ENCODE results near the gene SLC13A1.
"Not testable (repeated sequence)": the region's sequence is repeated elsewhere in the genome, so short reads cannot be mapped to it uniquely, and the experiment has no call there.

The SLC13A1 gene

DNA sequence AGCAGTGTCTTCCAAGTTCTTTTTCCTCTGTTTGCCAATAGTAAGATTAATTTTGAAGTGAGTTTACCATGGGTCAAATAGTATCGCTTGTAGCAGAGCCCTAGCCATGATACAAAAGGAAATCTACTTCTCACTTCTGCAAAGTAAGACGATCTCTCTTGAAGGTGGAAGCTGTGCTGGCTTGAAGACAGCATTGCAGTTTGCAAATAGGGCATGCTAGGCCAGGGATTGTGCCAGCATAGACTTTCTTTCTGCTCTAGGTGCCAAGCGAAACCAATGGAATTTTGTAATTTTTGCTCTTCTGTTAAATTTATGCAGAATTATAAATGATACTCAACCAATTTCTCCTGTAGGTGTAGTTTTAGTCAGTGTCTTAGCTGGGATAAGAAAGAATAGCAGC, 74.5 kb downstream of the SLC13A1 start:
- DNase-seq = no peak

DNA sequence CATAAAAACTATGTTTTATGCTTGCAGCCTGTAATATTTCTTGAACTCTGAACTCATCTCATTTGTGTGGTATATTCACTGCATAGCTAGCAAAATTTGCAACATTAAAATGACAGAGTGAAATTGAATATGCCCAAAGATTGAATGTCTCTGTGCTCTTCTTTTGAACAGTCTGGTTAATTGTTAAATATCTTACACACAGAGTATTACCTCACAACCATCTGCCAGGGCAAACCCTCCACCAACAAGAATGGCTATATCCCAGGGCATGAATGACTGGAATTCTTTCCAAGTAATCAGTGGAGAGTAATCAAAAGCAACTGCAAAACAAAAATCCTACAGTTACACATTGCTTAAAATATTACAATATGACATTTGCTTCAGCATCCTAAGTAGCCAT, 76.9 kb downstream of the SLC13A1 start:
- DNase-seq = no peak

DNA sequence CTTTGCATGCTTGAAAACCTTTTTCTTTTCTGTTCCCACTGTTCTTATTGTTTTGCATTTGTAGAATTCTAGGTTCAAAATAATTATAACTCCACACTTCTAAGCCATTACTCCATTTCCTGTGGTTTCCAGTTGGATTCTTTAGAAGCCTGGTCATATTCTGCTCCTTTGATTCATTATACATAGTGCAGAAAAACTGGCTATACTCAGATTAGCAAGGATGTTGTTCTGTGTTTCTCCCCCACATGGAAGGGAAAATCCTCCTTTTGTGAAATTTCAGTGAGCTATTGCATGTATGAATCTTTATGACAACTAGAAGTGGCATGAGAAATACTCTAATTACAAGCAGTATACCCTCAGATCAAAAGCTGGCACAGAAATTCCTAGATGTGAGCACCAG, 79.5 kb downstream of the SLC13A1 start:
- DNase-seq = no peak

DNA sequence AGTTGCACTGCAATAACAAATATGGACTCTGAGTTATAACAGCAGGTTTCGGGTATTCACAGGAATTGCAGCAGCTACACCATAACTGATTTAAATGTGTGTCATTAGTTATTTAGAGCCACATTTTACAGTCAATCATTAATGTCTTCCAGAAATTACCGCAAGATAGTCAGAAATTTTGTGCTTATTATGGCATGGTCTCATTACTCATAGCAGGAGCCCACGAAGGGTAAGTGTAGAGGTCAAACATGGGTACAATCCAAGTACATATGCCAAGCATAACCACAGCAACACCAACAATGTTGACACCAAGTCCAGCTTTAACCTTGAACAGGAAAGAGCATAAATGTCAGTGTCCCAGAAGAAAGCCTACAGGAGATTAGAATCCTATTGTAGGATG, 84.4 kb downstream of the SLC13A1 start:
- DNase-seq = no peak

DNA sequence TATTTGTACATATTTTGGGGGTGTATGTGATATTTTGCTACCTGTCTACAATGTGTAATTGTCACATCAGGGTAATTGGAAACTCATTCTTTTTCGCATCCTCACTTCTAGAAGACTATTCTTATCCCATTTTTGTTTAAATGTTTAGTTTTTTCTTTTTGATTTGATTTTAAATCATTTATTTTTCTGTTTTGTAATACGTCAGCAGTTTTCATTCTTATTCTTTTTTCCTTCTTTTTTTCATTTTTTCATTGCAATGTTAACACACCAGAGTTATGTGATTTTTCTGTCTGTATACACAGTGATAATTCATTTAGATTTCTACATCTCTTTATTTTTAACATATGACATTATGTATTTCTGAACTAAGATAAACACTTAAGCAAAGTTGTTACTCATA, 85.5 kb downstream of the SLC13A1 start:
- DNase-seq = no peak

DNA sequence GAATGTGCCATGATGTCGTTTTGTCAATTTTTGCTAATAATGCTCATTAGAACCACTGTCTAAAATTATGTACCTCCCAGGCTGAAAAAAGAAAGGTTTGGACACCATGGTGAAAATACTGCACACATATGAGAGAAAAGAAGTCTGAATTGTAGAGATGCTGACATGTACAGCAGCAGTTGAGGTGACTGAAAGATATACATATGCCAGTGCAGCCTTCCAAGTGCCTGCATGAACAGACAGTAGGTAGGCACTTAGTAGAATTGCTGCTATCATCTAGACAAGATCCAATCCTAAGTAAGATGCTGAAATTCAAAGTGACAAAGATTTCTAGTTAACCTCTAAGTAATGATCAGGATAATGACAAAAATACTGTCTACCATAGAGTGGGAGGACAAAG, 86.9 kb downstream of the SLC13A1 start:
- no peak for DNase-seq

DNA sequence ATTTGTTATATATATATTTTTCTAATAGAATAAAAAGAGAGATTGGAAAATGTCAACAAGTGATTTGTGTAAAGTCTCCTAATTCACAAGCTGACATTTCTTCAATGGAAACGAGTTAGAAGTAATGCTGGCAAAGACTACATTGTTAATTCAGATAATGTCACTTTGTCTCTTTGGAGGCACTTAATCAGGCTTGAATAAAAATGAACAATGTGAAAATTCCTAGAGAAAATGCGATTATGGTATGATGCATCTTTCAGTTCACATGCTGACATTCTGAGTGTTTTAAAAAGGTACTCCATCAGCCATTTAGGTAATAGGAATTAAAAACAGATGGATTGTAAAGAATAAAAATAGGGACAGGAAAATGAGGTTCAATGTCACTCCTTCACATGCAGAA, 100.1 kb downstream of the SLC13A1 start:
- DNase-seq = no peak

DNA sequence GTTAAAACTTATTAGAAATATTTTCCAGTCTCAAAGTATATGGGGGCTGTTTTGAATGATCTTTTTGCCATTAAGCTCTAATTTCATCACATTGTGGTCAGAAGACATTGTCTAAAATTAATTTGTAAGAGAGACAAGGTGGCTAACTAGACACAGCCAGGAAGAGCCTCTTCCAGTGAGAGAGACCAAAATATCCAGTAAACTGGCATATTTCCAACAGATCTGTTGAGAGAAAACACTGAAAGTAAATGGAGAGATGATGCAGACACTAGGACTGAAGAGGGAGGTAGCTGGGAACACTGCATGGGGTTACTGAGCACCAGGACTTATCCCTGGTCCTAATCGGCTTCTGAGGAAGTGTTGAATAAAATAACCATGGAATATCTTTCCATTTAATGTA, 102.8 kb downstream of the SLC13A1 start:
- no peak for DNase-seq

DNA sequence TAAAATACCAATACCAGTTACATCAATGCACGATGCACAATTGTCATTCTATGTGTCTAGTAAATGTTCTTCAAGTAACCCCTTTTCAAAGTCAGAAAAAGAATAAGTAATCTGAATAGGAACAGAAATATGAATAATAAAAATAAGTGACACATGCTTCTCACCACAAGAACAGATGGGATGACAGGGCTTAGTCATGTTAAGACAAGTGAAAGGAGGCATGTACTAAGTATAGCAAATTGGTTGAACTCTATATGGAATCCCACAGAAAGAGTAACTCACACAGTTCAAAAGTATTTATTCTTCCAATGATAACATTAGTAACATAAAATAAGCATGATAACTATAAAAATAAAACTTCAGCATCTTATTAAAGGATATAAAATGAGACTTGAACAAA, 103.3 kb downstream of the SLC13A1 start:
- DNase-seq = no peak

DNA sequence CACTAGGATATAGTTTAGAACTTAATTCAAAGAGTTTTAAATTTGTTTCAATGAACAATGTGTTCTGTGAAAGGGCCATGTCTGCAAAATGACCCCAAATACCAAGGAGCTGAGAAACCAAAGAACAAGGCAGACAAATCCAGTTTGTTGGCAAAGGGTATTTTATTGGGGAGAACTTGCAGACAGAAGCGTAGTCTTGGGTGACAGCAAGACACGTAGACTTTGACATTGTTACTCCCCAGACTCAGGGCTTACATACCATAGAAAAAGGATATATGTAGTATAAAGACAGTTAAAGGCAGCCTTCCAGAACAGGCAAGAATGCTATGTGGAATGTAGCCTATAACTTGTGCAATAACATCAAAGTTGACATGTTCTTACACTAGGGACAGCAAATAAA, 109.3 kb downstream of the SLC13A1 start:
- no peak for DNase-seq

DNA sequence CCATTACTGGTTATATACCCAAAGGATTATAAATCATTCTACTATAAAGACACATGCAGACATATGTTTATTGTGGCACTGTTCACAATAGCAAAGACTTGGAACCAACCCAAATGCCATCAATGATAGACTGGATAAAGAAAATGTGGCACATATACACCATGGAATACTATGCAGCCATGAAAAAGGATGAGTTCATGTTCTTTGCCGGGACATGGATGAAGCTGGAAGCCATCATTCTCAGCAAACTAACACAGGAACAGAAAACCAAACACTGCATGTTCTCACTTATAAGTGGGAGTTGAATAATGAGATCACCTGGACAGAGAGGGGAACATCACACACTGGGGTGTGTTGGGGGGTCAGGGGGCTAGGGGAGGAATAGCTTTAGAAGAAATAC, 112.9 kb downstream of the SLC13A1 start:
- not testable (repeated sequence) for DNase-seq

DNA sequence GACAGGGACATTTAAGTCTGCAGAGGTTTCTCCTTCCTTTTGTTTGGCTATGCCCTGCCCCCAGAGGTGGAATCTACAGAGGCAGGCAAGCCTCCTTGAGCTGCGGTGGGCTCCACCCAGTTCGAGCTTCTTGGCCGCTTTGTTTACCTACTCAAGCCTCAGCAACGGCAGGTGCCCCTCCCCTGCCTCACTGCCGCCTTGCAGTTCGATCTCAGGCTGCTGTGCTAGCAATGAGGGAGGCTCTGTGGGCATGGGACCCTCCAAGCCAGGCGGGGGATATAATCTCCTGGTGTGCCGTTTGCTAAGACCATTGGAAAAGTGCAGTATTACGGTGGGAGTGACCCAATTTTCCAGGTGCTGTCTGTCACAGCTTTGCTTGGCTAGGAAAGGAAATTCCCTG, 114.9 kb downstream of the SLC13A1 start:
- not testable (repeated sequence) for DNase-seq

DNA sequence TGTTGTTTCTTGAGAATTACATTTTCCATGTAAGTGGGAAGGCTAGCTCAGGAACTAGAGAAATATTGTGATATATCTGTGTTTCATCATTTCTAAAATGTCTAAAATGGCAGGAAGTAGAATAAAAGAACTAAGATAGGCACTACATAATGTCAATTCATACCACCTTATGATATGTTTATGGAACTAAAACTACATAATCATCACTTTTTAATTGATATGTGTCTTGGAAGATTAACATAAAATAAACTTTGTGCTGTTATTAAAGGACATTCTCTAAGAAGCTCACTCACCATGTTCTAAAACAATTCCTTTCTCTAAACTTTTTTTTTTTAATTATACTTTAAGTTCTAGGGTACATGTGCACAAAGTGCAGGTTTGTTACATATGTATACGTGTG, 120.7 kb downstream of the SLC13A1 start:
- DNase-seq = no peak

DNA sequence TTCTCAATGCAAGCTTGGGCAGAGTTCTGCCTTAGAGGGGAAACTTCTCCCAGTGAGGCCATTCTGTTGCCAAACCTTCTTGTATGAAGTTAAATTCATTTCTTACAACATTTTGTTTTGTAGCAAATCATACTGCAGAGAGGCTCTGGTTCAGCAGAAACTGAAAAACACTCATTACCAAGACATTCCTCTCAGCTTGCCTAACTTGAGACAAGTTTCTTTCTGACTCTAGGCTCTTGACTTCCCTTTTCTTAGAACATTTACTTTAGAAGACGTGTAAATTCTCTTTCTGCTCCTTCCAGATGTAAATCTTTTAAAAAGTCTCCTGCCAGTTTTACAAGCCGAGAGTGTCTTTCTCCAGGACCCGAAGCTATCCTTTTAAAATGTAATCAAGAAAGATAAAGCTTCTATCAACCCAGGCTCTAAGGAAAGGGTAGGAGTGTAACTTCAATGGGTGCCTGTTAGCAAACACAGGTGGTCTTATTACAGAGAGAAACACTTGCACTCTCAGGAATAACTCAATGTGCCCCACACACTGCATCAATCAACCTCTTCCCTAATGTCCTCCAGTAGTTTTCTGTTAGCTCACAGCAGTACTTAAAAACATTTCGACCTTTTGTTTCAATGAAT, 123.8 kb downstream of the SLC13A1 start:
- DNase-seq = no peak

DNA sequence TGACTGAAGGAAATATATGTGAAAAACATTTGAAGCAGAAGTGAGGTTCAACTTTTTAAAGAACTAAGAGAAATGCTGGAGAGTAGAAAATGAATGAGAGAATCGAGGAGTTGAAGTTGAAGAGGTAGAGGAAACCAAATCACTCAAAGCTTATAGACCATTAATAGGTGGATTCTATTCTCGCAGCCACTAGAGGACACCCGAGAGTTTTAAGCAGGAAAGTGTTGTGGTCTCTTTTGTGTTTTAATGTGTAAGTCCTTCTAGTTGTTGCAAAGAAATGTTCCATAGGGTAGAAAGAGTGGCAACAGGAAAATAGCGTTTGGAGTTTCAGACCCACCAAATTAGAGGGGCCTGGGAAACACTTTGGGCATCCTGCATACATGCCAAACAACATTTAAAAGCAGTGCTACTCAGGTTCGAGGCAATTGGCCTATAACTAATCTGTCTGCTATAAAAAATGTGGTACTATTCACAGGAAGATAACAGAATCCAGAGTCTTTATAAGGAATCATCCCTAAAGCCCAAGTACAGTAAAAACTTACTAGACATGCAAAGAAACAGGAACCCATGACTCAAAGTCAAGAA, 129.0 kb downstream of the SLC13A1 start:
- DNase-seq = no peak

DNA sequence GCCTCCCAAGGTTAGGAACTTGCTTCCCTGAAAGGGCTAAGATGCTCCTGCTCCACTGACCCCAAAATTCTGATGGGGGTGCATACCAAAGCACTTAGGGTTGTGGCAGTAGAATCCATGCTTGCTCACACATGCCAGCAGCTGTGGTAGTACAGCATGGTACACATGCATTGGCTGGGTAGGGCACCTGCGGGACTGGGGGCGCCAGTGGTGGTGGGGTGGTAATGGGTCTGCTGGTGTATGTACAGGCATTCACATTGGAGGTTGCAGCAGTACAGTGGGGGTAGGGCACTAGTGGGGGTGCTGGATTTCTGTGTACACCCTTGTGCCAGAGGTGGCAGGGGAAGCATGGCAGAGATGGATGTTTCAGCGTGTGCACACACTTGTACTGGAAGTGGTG, 132.0 kb downstream of the SLC13A1 start:
- DNase-seq = no peak
